GM12878 (cell line): ENCODE measurements around the gene TMPRSS9. TPM values are rescaled to one million over a fixed set of nuclear protein-coding genes. Genes with fewer than 3 reads are reported as not detected.

ENCODE experiments used
- CBFB ChIP-seq: IDR thresholded peaks from 2 replicates; pipeline ENCODE4 v1.6.1; 2016; ENCODE audit warnings: antibody characterized with exemption, low read depth
- IKZF1 ChIP-seq: fragments of 450-650 bp; conservative IDR thresholded peaks from 2 replicates; pipeline ENCODE4 v1.6.1; 2017; ENCODE audit warnings: antibody characterized with exemption, mild to moderate bottlenecking
- IKZF2 ChIP-seq, 2 experiments: fragments of 450-650 bp; IDR thresholded peaks; 2 replicates each; pipeline ENCODE4 v1.6.1; 2017; ENCODE audit warnings: mild to moderate bottlenecking in 2 of 2, moderate library complexity in 2 of 2
- MEF2A ChIP-seq: IDR thresholded peaks from 2 replicates; pipeline ENCODE4 v1.6.1; 2011; ENCODE audit warnings: low read depth, mild to moderate bottlenecking, low read length, moderate library complexity; ENCODE audit not compliant: insufficient read depth
- MYB ChIP-seq: fragments of 150-350 bp; IDR thresholded peaks from 2 replicates; pipeline ENCODE4 v1.6.1; 2014; ENCODE audit warnings: mild to moderate bottlenecking, low read depth, low read length, borderline replicate concordance
- RAD51 ChIP-seq: fragments of 450-650 bp; IDR thresholded peaks from 2 replicates; pipeline ENCODE4 v1.6.1; 2016; ENCODE audit warnings: moderate library complexity, mild to moderate bottlenecking, inconsistent platforms
- RUNX3 ChIP-seq: IDR thresholded peaks from 2 replicates; pipeline ENCODE4 v1.6.1; 2012; ENCODE audit warnings: low read length, inconsistent platforms
- SREBF1 ChIP-seq: IDR thresholded peaks from 2 replicates; pipeline ENCODE4 v1.6.1; 2012; ENCODE audit warnings: mild to moderate bottlenecking, low read length
- ZNF217 ChIP-seq: fragments of 450-650 bp; IDR thresholded peaks from 2 replicates; pipeline ENCODE4 v1.6.1; 2017; ENCODE audit warnings: antibody characterized with exemption, mild to moderate bottlenecking
- polyA plus RNA-seq, 11 experiments: library from polyadenylated mRNA; depleted of rRNA in 4 of 11; unstranded in 6 of 11; stranded (reverse) in 5 of 11; fragments of >200 nt; fragmentation: Nextera tagmentation in 4 of 11; fragmentation: Illumina TruSeq in 1 of 11; extraction: Ambion mirVana in 4 of 11; extraction: Trizol in 1 of 11; gene quantifications; 1 replicate in 1 of 11; 2 replicates in 10 of 11; pipeline versions ENCODE4 v1.2.1 to v1.2.3, GENCODE V29; 2011 to 2016; ENCODE audit warnings: inconsistent platforms in 2 of 11, missing spikeins in 2 of 11, low read depth in 1 of 11
- total RNA-seq, 4 experiments: library from RNA; depleted of rRNA in 3 of 4; stranded (reverse); fragments of >200 nt in 3 of 4; fragmentation: Illumina TruSeq in 1 of 4; extraction: Trizol in 1 of 4; gene quantifications; 2 replicates each; pipeline versions ENCODE4 v1.2.1 to v1.2.3, GENCODE V29; 2013 to 2021
- TF ChIP-seq, protein P1 (sequence below): fragments of 450-650 bp; IDR thresholded peaks from 2 replicates; pipeline ENCODE4 v1.6.1; 2017; ENCODE audit warnings: antibody characterized with exemption, mild to moderate bottlenecking, moderate library complexity
- TF ChIP-seq, protein P2 (sequence below): fragments of 450-650 bp; IDR thresholded peaks from 2 replicates; pipeline ENCODE4 v1.6.1; 2017; ENCODE audit warnings: mild to moderate bottlenecking, low read depth, inconsistent platforms; ENCODE audit not compliant: poor library complexity, severe bottlenecking
- TF ChIP-seq, protein P3 (sequence below): fragments of 450-650 bp; IDR thresholded peaks from 2 replicates; pipeline ENCODE4 v1.6.1; 2016; ENCODE audit warnings: mild to moderate bottlenecking, moderate library complexity, borderline replicate concordance
- TF ChIP-seq, protein P4 (sequence below): fragments of 450-650 bp; IDR thresholded peaks from 2 replicates; pipeline ENCODE4 v1.6.1; 2017; ENCODE audit warnings: borderline replicate concordance

TMPRSS9 gene
- total and polyA plus RNA-seq, 10 of the 15 experiments (the other 5 are each of a cell fraction or from before 2014, with no cell fraction given) = 0.24 TPM; not detected in 9

DNA sequence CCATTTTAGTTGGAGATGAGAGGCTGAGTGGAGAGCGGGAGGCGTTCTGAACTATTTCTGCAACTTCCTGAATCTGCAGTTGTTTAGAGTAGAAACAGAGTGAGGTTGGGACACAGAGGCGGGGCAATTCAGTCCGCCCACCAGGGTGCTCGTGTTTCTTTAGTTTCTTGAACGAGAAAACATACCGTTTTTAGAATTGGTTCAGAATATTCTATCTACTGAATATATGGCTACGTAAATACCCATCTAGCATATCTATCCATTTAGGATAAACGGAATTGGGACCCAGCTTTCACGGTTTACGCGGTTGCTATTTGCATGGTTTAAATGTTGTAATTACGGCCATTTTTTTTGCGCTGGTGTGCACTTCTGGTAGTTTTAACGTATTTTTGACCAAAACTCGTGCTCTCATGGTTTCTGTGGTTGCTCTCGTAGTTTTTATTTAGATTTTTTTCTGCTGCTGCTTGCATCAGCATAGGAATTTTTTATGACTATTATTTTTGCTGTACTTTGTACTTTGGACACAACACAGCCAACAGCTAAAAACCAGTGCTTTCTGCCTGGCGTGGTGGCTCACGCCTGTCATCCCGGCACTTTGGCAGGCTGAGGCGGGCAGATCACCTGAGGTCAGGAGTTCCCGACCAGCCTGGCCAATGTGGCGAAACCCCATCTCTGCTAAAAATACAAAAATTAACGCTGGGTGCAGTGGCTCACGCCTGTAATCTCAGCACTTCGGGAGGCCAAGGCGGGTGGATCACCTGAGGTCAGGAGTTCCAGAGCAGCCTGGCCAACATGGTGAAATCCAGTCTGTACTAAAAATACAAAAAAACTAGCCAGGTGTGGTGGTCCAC is 34.6 kb downstream of the TMPRSS9 start (continued):
- TF ChIP-seq, protein P1, sequence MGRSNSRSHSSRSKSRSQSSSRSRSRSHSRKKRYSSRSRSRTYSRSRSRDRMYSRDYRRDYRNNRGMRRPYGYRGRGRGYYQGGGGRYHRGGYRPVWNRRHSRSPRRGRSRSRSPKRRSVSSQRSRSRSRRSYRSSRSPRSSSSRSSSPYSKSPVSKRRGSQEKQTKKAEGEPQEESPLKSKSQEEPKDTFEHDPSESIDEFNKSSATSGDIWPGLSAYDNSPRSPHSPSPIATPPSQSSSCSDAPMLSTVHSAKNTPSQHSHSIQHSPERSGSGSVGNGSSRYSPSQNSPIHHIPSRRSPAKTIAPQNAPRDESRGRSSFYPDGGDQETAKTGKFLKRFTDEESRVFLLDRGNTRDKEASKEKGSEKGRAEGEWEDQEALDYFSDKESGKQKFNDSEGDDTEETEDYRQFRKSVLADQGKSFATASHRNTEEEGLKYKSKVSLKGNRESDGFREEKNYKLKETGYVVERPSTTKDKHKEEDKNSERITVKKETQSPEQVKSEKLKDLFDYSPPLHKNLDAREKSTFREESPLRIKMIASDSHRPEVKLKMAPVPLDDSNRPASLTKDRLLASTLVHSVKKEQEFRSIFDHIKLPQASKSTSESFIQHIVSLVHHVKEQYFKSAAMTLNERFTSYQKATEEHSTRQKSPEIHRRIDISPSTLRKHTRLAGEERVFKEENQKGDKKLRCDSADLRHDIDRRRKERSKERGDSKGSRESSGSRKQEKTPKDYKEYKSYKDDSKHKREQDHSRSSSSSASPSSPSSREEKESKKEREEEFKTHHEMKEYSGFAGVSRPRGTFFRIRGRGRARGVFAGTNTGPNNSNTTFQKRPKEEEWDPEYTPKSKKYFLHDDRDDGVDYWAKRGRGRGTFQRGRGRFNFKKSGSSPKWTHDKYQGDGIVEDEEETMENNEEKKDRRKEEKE = no peak
- TF ChIP-seq CBFB = peak; percentile 65; the same call in 1 of the 2 replicates
- TF ChIP-seq IKZF1 = peak; percentile 36; the same call in 1 of the 2 replicates
- TF ChIP-seq, protein P2, sequence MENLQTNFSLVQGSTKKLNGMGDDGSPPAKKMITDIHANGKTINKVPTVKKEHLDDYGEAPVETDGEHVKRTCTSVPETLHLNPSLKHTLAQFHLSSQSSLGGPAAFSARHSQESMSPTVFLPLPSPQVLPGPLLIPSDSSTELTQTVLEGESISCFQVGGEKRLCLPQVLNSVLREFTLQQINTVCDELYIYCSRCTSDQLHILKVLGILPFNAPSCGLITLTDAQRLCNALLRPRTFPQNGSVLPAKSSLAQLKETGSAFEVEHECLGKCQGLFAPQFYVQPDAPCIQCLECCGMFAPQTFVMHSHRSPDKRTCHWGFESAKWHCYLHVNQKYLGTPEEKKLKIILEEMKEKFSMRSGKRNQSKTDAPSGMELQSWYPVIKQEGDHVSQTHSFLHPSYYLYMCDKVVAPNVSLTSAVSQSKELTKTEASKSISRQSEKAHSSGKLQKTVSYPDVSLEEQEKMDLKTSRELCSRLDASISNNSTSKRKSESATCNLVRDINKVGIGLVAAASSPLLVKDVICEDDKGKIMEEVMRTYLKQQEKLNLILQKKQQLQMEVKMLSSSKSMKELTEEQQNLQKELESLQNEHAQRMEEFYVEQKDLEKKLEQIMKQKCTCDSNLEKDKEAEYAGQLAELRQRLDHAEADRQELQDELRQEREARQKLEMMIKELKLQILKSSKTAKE = peak; percentile 48
- TF ChIP-seq, protein P3, sequence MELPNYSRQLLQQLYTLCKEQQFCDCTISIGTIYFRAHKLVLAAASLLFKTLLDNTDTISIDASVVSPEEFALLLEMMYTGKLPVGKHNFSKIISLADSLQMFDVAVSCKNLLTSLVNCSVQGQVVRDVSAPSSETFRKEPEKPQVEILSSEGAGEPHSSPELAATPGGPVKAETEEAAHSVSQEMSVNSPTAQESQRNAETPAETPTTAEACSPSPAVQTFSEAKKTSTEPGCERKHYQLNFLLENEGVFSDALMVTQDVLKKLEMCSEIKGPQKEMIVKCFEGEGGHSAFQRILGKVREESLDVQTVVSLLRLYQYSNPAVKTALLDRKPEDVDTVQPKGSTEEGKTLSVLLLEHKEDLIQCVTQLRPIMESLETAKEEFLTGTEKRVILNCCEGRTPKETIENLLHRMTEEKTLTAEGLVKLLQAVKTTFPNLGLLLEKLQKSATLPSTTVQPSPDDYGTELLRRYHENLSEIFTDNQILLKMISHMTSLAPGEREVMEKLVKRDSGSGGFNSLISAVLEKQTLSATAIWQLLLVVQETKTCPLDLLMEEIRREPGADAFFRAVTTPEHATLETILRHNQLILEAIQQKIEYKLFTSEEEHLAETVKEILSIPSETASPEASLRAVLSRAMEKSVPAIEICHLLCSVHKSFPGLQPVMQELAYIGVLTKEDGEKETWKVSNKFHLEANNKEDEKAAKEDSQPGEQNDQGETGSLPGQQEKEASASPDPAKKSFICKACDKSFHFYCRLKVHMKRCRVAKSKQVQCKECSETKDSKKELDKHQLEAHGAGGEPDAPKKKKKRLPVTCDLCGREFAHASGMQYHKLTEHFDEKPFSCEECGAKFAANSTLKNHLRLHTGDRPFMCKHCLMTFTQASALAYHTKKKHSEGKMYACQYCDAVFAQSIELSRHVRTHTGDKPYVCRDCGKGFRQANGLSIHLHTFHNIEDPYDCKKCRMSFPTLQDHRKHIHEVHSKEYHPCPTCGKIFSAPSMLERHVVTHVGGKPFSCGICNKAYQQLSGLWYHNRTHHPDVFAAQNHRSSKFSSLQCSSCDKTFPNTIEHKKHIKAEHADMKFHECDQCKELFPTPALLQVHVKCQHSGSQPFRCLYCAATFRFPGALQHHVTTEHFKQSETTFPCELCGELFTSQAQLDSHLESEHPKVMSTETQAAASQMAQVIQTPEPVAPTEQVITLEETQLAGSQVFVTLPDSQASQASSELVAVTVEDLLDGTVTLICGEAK = no peak
- TF ChIP-seq RAD51 = peak; percentile 24; the same call in 1 of the 2 replicates
- 0 out of 2 replicates have a peak, but pooled peaks have one; percentile 5 for TF ChIP-seq MEF2A
- 0 out of 2 replicates have a peak, but pooled peaks have one; percentile 16 for TF ChIP-seq ZNF217
- peak; percentile 90 for TF ChIP-seq RUNX3
- TF ChIP-seq, protein P4, sequence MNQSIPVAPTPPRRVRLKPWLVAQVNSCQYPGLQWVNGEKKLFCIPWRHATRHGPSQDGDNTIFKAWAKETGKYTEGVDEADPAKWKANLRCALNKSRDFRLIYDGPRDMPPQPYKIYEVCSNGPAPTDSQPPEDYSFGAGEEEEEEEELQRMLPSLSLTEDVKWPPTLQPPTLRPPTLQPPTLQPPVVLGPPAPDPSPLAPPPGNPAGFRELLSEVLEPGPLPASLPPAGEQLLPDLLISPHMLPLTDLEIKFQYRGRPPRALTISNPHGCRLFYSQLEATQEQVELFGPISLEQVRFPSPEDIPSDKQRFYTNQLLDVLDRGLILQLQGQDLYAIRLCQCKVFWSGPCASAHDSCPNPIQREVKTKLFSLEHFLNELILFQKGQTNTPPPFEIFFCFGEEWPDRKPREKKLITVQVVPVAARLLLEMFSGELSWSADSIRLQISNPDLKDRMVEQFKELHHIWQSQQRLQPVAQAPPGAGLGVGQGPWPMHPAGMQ = peak; percentile 18; the same call in 1 of the 2 replicates
- no peak for TF ChIP-seq MYB
- peak; percentile 13 to 19 for TF ChIP-seq IKZF2 (IDR thresholded peaks at IDR 0.05)
- TF ChIP-seq SREBF1 = no peak
